GM19035 (cell line): Measurements from ENCODE around the gene ACTL9.

Experiments
- ATAC-seq: cut with Tn5 transposase; IDR thresholded peaks from one replicate; pipeline ENCODE4 v1.9.1; 2021; ENCODE audit not compliant: unreplicated experiment

The ACTL9 gene

GRCh38 chr19:8686549-8686948 is 12.0 kb downstream of the ACTL9 start:
- no peak for ATAC-seq

- ATAC-seq = no peak
Measured at GRCh38 chr19:8684001-8684902, 14.3 kb downstream of the ACTL9 start.

GRCh38 chr19:8682931-8683330 is 15.7 kb downstream of the ACTL9 start:
- ATAC-seq = no peak

- no peak for ATAC-seq
Measured at GRCh38 chr19:8682472-8682871, 16.1 kb downstream of the ACTL9 start.

GRCh38 chr19:8681345-8682029 is 17.1 kb downstream of the ACTL9 start:
- no peak for ATAC-seq

GRCh38 chr19:8680676-8681344 is 17.8 kb downstream of the ACTL9 start:
- ATAC-seq = no peak

DNA sequence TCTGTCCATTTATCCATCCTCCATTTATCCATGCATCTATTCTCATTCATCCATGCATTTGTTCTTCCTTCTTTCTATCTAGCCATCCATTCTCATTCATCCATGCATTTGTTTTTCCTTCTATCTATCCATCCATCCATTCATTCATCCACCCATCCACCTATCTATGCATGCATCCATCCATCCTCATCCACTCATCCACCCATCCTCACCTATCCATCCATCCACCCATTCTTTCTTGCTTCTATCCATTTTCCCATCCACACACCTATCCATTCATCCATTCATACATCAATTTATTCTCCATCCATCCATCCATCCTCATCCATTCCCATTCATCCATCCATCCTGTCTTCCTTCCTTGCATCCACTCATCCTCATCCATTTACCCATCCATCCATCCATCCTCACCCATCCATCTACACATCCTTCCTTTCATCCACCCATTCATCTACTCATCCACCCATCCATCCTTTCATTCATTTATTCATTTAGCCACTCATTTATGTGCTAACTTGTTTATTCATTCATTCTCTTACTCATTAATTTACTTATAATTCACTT is 20.3 kb downstream of the ACTL9 start:
- no peak for ATAC-seq

DNA sequence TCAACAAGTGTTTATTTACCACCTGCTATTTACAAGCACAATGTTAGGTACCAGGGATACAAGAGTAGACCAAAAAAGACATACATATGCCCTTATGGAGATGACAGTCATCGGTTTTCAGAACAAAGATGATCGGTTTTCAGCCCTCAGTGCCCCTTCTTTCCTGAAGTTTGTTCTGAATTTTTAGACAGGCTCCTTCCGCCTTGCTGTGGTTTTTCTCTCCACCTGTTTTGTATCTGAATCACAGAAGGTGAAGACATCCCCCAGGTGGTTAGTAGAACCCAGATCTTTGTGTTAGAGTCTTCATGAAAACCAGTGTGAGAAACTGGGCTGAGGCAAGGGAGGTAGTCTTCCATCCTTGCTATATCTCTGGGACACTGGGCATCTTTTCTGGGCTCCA is 23.5 kb downstream of the ACTL9 start:
- no peak for ATAC-seq

DNA sequence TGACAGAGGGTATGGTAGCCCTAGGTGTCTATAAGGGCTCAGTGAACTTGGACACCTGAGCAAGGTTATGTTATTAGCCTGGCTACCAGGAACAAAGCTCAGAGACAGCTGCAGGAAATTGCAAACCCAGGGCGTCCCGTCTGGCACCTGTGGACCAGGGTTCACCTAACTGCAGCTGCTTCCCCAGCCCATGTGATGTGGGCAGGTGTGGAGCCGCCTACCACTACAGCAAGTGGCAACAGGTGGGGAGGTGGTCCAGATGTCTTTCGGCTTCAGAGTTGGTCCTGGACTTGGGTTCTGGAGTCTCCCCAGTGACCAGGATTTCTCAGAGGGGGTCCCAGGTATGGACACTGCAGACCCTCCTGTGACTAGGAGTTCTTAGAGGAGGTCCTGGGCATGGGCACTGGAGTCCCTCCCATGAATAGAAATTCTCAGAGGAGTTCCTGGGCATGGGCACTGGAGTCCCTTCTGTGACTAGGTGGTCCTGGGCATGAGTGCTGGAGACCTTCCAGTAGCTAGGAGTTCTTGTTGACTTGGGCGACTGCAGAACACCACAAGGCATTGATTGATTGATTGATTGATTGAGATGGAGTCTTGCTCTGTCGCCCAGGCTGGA is 25.2 kb downstream of the ACTL9 start:
- ATAC-seq = no peak

- ATAC-seq = no peak
Measured at GRCh38 chr19:8666814-8667405, 31.7 kb downstream of the ACTL9 start.

DNA sequence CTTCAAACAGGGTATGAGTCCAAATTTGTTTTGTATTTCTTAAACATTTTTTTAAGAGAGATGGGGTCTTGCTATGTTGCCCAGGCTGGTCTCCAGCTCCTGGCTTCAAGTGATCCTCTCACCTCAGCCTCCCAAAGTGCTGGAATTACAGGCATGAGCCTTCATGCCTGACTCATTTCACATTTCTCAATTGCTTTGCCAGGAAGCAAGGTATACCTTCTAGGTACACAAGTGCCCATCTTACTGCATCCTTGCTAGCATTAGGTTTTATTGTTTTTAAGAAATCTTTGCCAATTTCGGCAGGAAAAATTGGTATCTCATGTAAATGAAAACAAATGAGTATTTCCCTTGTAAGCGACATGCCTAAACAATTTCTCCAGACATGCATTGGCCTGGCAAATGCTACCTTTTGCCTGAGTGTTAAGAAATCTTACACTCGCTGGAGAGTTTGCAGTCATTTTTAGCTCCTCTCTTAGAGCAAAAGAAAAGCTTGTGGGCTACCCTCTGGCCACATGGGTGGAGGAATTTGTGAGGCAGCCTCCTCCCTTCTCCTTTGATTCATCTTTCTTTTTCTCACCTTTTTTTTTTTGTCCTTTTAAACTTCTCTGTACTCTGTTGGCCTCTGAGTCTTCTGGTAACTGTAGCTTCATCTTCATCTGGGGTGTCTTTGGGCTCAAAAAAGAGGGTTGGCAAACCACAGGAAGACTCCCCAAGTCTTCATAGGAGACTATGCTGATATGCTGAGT is 33.0 kb downstream of the ACTL9 start:
- no peak for ATAC-seq

- no peak for ATAC-seq
Measured at GRCh38 chr19:8664671-8665057, 33.9 kb downstream of the ACTL9 start.

- ATAC-seq = no peak
Measured at GRCh38 chr19:8663920-8664670, 34.5 kb downstream of the ACTL9 start.

DNA sequence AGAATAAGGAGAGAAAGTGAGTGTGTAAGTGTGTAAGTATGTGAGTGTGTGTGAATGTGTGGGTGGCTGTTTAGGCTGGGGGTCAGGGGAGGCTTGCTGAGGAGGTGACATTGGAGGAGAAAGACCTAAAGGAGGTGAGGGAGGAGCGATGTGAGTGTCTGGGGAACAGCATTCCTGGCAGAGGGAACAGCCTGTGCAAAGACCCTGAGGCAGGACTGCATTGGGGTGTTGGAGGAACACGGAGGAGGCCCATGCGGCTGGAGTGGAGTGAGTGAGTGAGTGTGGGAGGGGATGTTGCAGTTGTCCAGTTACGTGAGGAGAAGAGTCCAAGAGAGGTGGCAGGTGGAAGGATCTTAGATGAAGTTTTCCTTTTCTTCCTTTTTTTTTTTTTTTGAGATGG is 36.3 kb downstream of the ACTL9 start:
- ATAC-seq = no peak

GRCh38 chr19:8659905-8660304 is 38.7 kb downstream of the ACTL9 start:
- ATAC-seq = no peak

DNA sequence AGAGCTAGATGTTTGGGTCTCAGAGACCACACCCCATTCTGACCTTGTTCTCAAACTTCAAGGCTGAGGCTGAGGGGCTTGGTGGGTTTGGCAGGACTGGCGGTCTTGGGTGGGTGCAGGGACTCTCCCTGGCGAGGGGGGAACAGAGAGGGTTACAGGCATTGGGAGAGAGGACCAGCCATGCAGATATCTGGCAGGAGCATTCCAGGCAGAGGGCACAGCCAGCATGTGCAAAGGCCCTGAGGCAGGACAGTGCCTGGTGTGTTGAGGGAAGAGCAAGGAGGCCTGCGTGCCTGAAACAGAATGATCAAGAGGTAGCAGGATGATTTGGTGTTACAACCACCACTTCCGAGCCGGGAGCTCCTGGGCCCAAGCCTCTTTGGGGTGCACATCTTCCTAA is 40.7 kb downstream of the ACTL9 start:
- no peak for ATAC-seq

DNA sequence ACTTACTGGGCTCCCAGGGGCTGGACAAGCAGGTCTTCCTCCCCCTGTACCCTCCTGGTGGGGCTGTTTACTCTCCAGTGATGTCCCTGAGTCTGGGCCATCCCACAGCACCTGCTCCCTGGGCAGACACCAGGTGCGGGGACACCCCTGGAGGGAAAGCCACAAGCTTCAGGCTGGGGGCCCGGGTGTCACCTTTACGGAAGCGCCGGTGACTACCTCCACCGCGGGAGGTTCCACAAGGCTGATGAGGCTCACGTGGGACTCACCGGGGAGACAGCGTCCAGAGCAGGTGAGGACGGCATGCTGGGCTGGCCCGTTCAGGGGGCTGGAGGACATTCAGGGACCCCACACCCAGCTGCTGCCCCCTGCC is 43.3 kb downstream of the ACTL9 start:
- ATAC-seq = no peak

GRCh38 chr19:8654591-8655339 is 43.8 kb downstream of the ACTL9 start:
- ATAC-seq = no peak

DNA sequence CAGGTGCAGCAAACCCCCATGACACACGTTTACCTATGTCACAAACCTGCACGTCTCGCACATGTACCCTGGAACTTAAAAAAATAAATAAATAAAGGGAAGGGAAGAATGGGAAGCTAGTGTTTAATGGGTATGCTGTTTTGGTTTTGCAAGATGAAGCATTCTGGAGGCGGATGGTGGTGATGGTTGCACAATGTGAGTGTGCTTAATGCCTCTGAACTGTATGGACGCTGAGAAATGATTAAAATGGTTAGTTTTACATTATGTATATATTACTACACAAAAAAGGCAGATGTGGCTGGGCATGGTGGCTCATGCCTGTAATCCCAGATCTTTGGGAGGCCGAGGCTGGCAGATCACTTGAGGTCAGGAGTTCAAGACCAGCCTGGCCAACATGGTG is 50.4 kb downstream of the ACTL9 start:
- ATAC-seq = no peak
